ENCODE measurements around the gene TMEM108.

TMEM108 gene

DNA sequence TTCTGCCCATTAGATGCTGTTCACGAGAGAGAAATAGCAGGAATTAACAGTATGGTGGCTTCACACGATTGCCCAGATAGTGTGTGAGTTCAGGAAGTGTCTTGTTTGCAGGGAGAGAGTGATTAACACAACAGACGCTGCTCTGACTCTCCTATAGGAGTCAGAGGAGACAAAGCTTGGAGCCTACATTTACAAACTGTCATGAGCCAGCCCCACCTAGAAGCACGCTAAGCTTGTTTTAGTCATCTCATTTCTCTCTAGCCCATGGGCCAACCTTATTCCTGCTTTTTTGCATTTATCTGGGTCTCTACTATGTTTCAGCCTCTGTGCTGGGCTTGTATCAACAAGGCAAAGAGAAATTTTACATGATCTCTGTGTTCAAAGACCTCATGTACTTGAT, 233.3 kb downstream of the TMEM108 start:
- Mint-ChIP-seq H3K36me3 (ENCODE audit: low read depth) (no peaks in the 10 kb centered on the region), H3K4me1 (ENCODE audit: low read depth) (no peaks in the 10 kb centered on the region), H3K27me3 (peaks cover 21% of the 10 kb centered on the region), H3K27ac (no peak overlapping the region), H3K4me3 (no peak overlapping the region), H3K9me3 (no peaks in the 10 kb centered on the region)

DNA sequence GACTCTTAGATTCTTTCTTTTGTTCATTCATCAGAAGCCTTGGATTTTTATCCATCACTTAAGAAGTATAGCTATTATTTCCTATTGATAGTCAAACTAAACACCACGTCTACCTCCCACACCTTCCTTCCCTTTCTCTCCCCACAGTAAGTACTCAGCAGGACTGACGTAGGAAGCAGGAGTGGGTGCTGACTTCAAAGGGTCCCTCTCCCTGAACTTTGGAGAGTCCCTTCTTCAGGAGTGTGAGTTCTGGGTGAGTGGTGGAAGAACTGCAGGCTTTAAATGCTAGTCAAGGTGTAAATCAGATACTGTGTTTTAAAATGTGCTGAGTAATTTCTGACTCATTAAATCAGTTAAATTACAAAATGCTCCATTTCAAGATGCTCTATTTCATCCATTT, 235.2 kb downstream of the TMEM108 start:
- H3K4me1 Mint-ChIP-seq (ENCODE audit: low read depth) = no peaks in the 10 kb centered on the region
- no peaks in the 10 kb centered on the region for H3K9me3 Mint-ChIP-seq
- no peaks in the 10 kb centered on the region for H3K36me3 Mint-ChIP-seq (ENCODE audit: low read depth)

DNA sequence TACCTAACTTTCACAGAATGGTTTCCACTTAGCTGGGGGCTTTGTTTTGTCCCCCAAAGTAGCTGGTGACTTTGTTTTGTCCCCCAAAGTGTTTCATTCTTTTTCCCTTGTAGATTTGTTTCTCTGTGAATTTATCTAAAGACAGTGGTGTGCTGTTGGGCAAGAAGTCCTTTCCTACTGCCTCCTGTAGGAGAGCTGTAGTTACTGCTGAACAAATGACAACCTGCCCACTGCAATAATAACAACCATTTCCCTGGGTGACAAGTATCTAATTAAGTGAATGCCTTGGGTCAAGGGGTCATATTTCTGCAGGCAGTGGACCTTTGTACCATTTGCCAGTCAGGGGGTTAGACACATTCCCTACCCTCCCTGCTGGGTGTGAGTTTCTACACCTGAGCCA, 236.3 kb downstream of the TMEM108 start:
- no peak overlapping the region for H3K27ac Mint-ChIP-seq
- H3K27me3 Mint-ChIP-seq = peaks cover 9% of the 10 kb centered on the region
- no peak overlapping the region for H3K4me3 Mint-ChIP-seq
- H3K36me3 Mint-ChIP-seq (ENCODE audit: low read depth) = no peaks in the 10 kb centered on the region
- H3K9me3 Mint-ChIP-seq = no peaks in the 10 kb centered on the region
- no peaks in the 10 kb centered on the region for H3K4me1 Mint-ChIP-seq (ENCODE audit: low read depth)

More for the DNA sequence above, 235.2 kb downstream of the TMEM108 start:
- no peak overlapping the region for H3K4me3 Mint-ChIP-seq
- H3K27me3 Mint-ChIP-seq = peaks cover 10% of the 10 kb centered on the region
- no peak overlapping the region for H3K27ac Mint-ChIP-seq

DNA sequence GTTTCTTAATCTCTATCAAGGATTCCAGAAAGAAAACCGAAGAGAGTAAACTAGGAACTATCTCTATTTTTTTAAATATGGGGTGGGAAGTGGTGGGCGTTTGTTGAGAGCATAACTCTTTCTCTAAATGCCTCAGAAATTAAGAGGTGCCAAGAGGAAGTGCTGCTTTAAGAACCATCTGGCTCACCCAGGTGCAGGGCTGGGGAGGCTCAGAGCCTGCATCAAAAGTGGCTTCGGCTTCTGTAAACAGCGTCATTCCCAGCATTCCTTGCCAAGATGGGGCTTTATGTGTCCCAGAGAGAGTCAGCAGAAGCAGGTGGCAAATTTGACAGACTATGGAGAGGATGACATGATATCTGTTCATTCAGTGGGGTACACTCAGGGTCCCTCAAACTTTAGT, 238.4 kb downstream of the TMEM108 start:
- H3K27me3 Mint-ChIP-seq = peaks cover under 1% of the 10 kb centered on the region
- no peaks in the 10 kb centered on the region for H3K9me3 Mint-ChIP-seq
- H3K27ac Mint-ChIP-seq = no peak overlapping the region
- no peaks in the 10 kb centered on the region for H3K36me3 Mint-ChIP-seq (ENCODE audit: low read depth)
- H3K4me1 Mint-ChIP-seq (ENCODE audit: low read depth) = no peaks in the 10 kb centered on the region
- H3K4me3 Mint-ChIP-seq = no peak overlapping the region

DNA sequence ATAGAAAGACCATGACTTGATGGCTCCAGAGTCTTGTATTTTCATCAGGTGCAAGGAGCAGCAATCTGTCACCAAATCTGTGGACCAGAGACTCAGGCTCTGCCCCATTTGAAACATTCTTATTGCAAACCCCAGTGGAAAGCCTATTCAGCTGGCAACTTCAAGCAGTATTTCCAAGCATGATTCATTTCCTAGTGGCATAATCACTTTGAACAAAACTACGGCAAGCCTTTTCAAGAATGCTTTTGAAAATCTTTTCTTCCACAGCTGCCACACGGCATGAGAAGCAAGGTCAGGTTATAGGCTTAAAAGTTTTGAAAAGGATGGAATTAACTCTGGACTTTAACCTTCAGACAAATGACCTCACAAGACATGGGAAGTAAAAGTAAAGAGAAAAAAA, 239.6 kb downstream of the TMEM108 start:
- Mint-ChIP-seq H3K27ac (no peak overlapping the region), H3K36me3 (ENCODE audit: low read depth) (no peaks in the 10 kb centered on the region), H3K27me3 (no peaks in the 10 kb centered on the region), H3K4me3 (no peak overlapping the region), H3K9me3 (no peaks in the 10 kb centered on the region), H3K4me1 (ENCODE audit: low read depth) (no peaks in the 10 kb centered on the region)

- no peaks in the 10 kb centered on the region for H3K36me3 Mint-ChIP-seq (ENCODE audit: low read depth)
- no peak overlapping the region for H3K27ac Mint-ChIP-seq
- H3K9me3 Mint-ChIP-seq = no peaks in the 10 kb centered on the region
- no peaks in the 10 kb centered on the region for H3K4me1 Mint-ChIP-seq (ENCODE audit: low read depth)
- no peaks in the 10 kb centered on the region for H3K27me3 Mint-ChIP-seq
- no peak overlapping the region for H3K4me3 Mint-ChIP-seq
These were observed 240.3 kb downstream of the TMEM108 start for GRCh38 chr3:133278260-133279043.

- peaks cover 8% of the 10 kb centered on the region for H3K27me3 Mint-ChIP-seq
- no peaks in the 10 kb centered on the region for H3K9me3 Mint-ChIP-seq
- H3K36me3 Mint-ChIP-seq (ENCODE audit: low read depth) = no peaks in the 10 kb centered on the region
- no peak overlapping the region for H3K27ac Mint-ChIP-seq
- H3K4me3 Mint-ChIP-seq = no peak overlapping the region
- H3K4me1 Mint-ChIP-seq (ENCODE audit: low read depth) = no peaks in the 10 kb centered on the region
These were observed 242.4 kb downstream of the TMEM108 start for GRCh38 chr3:133280586-133280985.

- Mint-ChIP-seq H3K36me3 (ENCODE audit: low read depth) (no peaks in the 10 kb centered on the region), H3K27ac (no peak overlapping the region), H3K4me1 (ENCODE audit: low read depth) (no peaks in the 10 kb centered on the region), H3K4me3 (no peak overlapping the region), H3K27me3 (peaks cover 14% of the 10 kb centered on the region), H3K9me3 (no peaks in the 10 kb centered on the region)
These were observed 244.0 kb downstream of the TMEM108 start for GRCh38 chr3:133282236-133282635.

DNA sequence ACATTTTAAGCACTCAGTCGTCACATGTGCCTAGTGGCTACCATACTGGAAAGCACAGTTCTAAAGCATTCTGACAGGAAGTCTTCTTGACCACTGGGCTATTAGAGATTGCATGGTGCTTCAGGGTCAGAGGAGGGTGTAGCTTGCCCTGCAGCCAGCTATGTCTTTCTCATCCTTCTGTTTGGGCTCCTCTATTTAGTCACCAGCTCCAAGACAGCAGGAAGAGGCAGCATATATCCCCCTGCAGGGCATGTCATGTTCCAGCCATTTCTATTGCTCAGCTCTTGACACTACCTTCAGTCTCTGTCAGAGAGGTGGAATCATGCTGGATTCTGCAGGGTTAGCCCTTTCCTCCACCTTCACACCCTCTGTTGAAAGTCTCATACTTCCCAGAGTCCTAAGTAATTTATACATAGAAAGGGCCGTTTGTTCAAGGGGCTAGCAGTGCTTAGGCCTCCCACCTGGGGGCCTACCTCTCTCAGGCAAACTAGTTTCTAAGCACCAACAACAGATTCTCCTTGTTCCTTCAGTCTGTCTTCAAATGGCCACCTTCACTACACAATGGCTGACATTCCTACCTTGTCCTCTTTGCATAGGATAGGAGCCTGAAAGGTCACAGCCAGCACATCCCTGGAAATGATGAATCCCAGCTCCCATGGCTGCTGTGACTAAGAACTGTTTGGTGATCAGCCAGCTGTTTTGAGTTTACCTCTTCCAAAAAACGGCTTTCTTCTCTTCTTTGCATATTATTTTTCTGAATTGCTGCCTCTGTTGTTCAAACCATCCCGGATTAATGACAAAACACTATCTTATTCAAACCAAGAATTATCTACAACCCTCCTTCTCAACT, 246.0 kb downstream of the TMEM108 start:
- Mint-ChIP-seq H3K4me3 (no peak overlapping the region), H3K36me3 (ENCODE audit: low read depth) (no peaks in the 10 kb centered on the region), H3K9me3 (no peaks in the 10 kb centered on the region), H3K4me1 (ENCODE audit: low read depth) (no peaks in the 10 kb centered on the region), H3K27ac (no peak overlapping the region), H3K27me3 (peaks cover 16% of the 10 kb centered on the region)

- Mint-ChIP-seq H3K4me3 (no peak overlapping the region), H3K27ac (no peak overlapping the region), H3K36me3 (ENCODE audit: low read depth) (no peaks in the 10 kb centered on the region), H3K9me3 (no peaks in the 10 kb centered on the region), H3K27me3 (peaks cover 30% of the 10 kb centered on the region), H3K4me1 (ENCODE audit: low read depth) (no peaks in the 10 kb centered on the region)
These were observed 251.1 kb downstream of the TMEM108 start for GRCh38 chr3:133289322-133289721.

- H3K4me3 Mint-ChIP-seq = no peak overlapping the region
- H3K4me1 Mint-ChIP-seq (ENCODE audit: low read depth) = no peaks in the 10 kb centered on the region
- no peaks in the 10 kb centered on the region for H3K9me3 Mint-ChIP-seq
- no peaks in the 10 kb centered on the region for H3K36me3 Mint-ChIP-seq (ENCODE audit: low read depth)
- H3K27me3 Mint-ChIP-seq = peaks cover 16% of the 10 kb centered on the region
- no peak overlapping the region for H3K27ac Mint-ChIP-seq
These were observed 254.1 kb downstream of the TMEM108 start for GRCh38 chr3:133292296-133292695.

GRCh38 chr3:133293397-133294110, 255.4 kb downstream of the TMEM108 start:
- Mint-ChIP-seq H3K4me1 (ENCODE audit: low read depth) (no peaks in the 10 kb centered on the region), H3K9me3 (no peaks in the 10 kb centered on the region), H3K27me3 (peaks cover 16% of the 10 kb centered on the region), H3K4me3 (no peak overlapping the region), H3K27ac (no peak overlapping the region), H3K36me3 (ENCODE audit: low read depth) (no peaks in the 10 kb centered on the region)

DNA sequence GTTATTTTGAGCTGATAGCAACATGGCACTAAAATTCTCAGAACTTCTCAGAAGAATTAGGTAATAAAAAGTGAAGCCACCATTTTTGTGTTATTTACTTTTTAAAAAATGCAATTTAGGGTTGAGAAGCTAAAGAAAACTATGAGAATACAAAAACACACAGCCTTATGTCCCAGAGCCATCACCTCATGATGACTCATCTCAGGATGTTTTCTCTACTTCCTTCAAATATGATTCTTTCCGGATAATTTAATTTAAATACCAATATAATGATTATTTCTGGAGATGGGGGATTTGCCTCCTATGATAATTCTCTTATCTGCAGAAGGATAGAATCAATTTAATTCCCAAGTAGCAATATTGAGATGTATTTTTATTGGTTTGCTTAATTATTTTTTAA, 256.1 kb downstream of the TMEM108 start:
- H3K4me3 Mint-ChIP-seq = no peak overlapping the region
- no peak overlapping the region for H3K27ac Mint-ChIP-seq
- no peaks in the 10 kb centered on the region for H3K4me1 Mint-ChIP-seq (ENCODE audit: low read depth)
- no peaks in the 10 kb centered on the region for H3K36me3 Mint-ChIP-seq (ENCODE audit: low read depth)
- peaks cover 13% of the 10 kb centered on the region for H3K27me3 Mint-ChIP-seq
- no peaks in the 10 kb centered on the region for H3K9me3 Mint-ChIP-seq

GRCh38 chr3:133295199-133295901, 257.2 kb downstream of the TMEM108 start:
- no peaks in the 10 kb centered on the region for H3K36me3 Mint-ChIP-seq (ENCODE audit: low read depth)
- H3K27me3 Mint-ChIP-seq = peaks cover 8% of the 10 kb centered on the region
- no peaks in the 10 kb centered on the region for H3K9me3 Mint-ChIP-seq
- H3K4me1 Mint-ChIP-seq (ENCODE audit: low read depth) = no peaks in the 10 kb centered on the region
- no peak overlapping the region for H3K4me3 Mint-ChIP-seq
- H3K27ac Mint-ChIP-seq = no peak overlapping the region
